ENCODE measurements around the gene EPM2A. TPM values are rescaled to one million over a fixed set of nuclear protein-coding genes. Genes with fewer than 3 reads are reported as not detected.

Gene EPM2A
- total RNA-seq, 1 experiment from 2014 or later: 6.4 TPM

DNA sequence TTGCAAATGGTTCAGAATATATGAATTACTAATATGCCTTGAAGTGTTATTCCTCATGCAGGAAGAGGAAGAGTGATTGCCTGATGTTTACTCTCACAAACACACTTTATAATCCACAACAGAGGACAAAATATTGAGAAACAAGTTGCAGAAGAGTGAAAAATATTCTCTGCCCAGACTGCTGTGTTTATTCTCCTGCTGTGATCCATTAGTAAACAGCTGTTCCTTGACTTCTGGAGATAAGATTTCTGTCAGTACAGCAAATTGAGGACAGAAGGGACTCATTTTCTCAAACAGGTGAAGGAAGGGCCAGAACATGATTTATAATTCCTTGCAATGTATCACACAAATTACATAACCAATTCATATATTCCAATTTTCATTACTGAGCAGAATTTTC lies 148.0 kb downstream of the EPM2A start:
- H3K27me3 ChIP-seq (ENCODE audit: insufficient read depth, low read length): no peaks in the 10 kb centered on the region
- ChIA-PET RAD21 (ENCODE audit: low non-redundant PET in 1 of 2, low total read pairs in 2 of 2, uncharacterized antibody in 2 of 2, unreplicated experiment in 2 of 2) (no interaction called here), CTCF (no interaction called here), POLR2A (no interaction called here)
- H2AFZ ChIP-seq (ENCODE audit: low read depth, low read length, poor library complexity, severe bottlenecking): no peak overlapping the region
- H3K9ac ChIP-seq (ENCODE audit: low read length): no peak overlapping the region
- BruUV-seq (replicated peaks): no TSS peak
- no peaks in the 10 kb centered on the region for H3K36me3 ChIP-seq (ENCODE audit: control insufficient read depth in 1 of 2, insufficient read depth in 2 of 2, low read length in 2 of 2)
- no peaks in the 10 kb centered on the region for H3K79me2 ChIP-seq (ENCODE audit: insufficient read depth, low read length)
- H3K9me3 ChIP-seq (ENCODE audit: control insufficient read depth in 1 of 2, insufficient read depth in 1 of 2, low read depth in 1 of 2, low read length in 2 of 2): no peaks in the 10 kb centered on the region
- ATAC-seq (no peak), DNase-seq (ENCODE audit: low read depth, low spot score) (no peak)
- peaks cover 2% of the 10 kb centered on the region; the same call in 1 of the 2 replicates for H3K9me2 ChIP-seq (ENCODE audit: insufficient read depth)
- H3K4me3 ChIP-seq (replicated peaks in 1 of 2; ENCODE audit: low read depth in 1 of 2, low read length in 2 of 2): no peak overlapping the region
- H3K27ac ChIP-seq (ENCODE audit: low read depth, low read length): no peak overlapping the region
- H4K20me1 ChIP-seq (ENCODE audit: insufficient read depth): no peaks in the 10 kb centered on the region
- TF ChIP-seq, protein P1, sequence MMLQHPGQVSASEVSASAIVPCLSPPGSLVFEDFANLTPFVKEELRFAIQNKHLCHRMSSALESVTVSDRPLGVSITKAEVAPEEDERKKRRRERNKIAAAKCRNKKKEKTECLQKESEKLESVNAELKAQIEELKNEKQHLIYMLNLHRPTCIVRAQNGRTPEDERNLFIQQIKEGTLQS (IDR thresholded peaks at IDR 0.05): no peak
- H3K4me1 ChIP-seq (ENCODE audit: control insufficient read depth in 1 of 2, insufficient read depth in 2 of 2, low read length in 2 of 2): peaks cover 0 to 6% of the 10 kb centered on the region in 2 experiments; a peak in 1 of 4 replicates
- intact Hi-C loops (cut with micrococcal nuclease): no loop called here
- no peak overlapping the region for H3K4me2 ChIP-seq (ENCODE audit: low read length)

DNA sequence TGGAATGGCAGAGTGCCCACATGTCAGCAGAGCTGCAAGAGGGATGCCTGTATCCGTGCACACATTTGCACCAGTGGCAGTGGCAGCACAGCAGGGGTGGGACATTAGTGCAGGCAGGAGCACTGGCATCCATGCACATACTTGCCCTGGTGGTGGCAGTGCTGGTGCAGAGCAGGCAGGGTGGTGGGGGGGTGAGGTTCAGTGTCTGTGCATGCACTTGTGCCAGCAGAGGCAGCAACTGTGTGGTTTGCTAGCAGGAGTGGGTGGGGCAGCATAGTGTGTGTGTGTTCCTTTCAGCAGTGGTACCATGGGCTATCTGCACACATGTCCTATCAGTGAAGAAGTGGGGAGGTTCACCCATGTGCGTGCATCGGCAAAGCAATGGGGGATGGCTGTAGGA lies 151.6 kb downstream of the EPM2A start:
- Histone ChIP-seq H3K4me2 (ENCODE audit: low read length) (no peak overlapping the region), H3K4me1 (ENCODE audit: control insufficient read depth in 1 of 2, insufficient read depth in 2 of 2, low read length in 2 of 2) (peaks cover 0 to 6% of the 10 kb centered on the region in 2 experiments; a peak in 1 of 4 replicates), H3K4me3 (replicated peaks in 1 of 2; ENCODE audit: low read depth in 1 of 2, low read length in 2 of 2) (no peak overlapping the region), H3K9me2 (ENCODE audit: insufficient read depth) (peaks cover 2% of the 10 kb centered on the region; the same call in 1 of the 2 replicates), H4K20me1 (ENCODE audit: insufficient read depth) (no peaks in the 10 kb centered on the region), H3K27me3 (ENCODE audit: insufficient read depth, low read length) (no peaks in the 10 kb centered on the region), H3K79me2 (ENCODE audit: insufficient read depth, low read length) (no peaks in the 10 kb centered on the region), H3K36me3 (ENCODE audit: control insufficient read depth in 1 of 2, insufficient read depth in 2 of 2, low read length in 2 of 2) (no peaks in the 10 kb centered on the region), H3K27ac (ENCODE audit: low read depth, low read length) (no peak overlapping the region), H2AFZ (ENCODE audit: low read depth, low read length, poor library complexity, severe bottlenecking) (no peak overlapping the region), H3K9ac (ENCODE audit: low read length) (no peak overlapping the region), H3K9me3 (ENCODE audit: control insufficient read depth in 1 of 2, insufficient read depth in 1 of 2, low read depth in 1 of 2, low read length in 2 of 2) (no peaks in the 10 kb centered on the region)
- BruUV-seq (replicated peaks): no TSS peak
- DNase-seq (ENCODE audit: low read depth, low spot score): no peak
- intact Hi-C loops (cut with micrococcal nuclease): no loop called here
- RAD21 ChIA-PET (ENCODE audit: low non-redundant PET in 1 of 2, low total read pairs in 2 of 2, uncharacterized antibody in 2 of 2, unreplicated experiment in 2 of 2): no interaction called here
- POLR2A ChIA-PET: no interaction called here
- CTCF ChIA-PET: no interaction called here
- peak; percentile 58 for ATAC-seq
- TF ChIP-seq SRF (IDR thresholded peaks at IDR 0.05; ENCODE audit: low read depth): no peak
- TF ChIP-seq RAD21 (IDR thresholded peaks at IDR 0.05; ENCODE audit: low read depth): no peak
- no peak for TF ChIP-seq YY1 (IDR thresholded peaks at IDR 0.05; ENCODE audit: extremely low read depth, insufficient replicate concordance, low read depth, low read length)
- no peak for TF ChIP-seq POLR2A (IDR thresholded peaks at IDR 0.05; ENCODE audit: borderline replicate concordance, extremely low read depth, insufficient read depth, insufficient read length)

Other genes with a start within 250 kb of the EPM2A start
- 9.1 TPM for gene FBXO30, start 79.3 kb upstream of the EPM2A start, total RNA-seq (2021; ENCODE audit: unreplicated experiment)
- gene SHPRH, start 228.8 kb upstream of the EPM2A start, total RNA-seq (2021; ENCODE audit: unreplicated experiment): 10.2 TPM